Peyer's patch (tissue), 4 donors: ENCODE data around the gene SYT13.

Source experiments
- CTCF ChIP-seq, 6 experiments: fragments of 450-650 bp in 4 of 6; fragments of 200-600 bp in 2 of 6; sonication (generic) in 1 of 6; IDR thresholded peaks; one replicate each; pipeline ENCODE4 v1.5.1; 2017 to 2019; ENCODE audit warnings: antibody characterized with exemption in 6 of 6, mild to moderate bottlenecking in 3 of 6, moderate library complexity in 1 of 6
- POLR2A ChIP-seq, 2 donors: fragments of 450-650 bp; IDR thresholded peaks; one replicate each; pipeline ENCODE4 v1.5.1; 2017; ENCODE audit warnings: antibody characterized with exemption in 2 of 2, mild to moderate bottlenecking in 2 of 2, moderate library complexity in 2 of 2

GRCh38 chr11:45321031-45321595 is 35.0 kb upstream of the SYT13 start:
- TF ChIP-seq POLR2A (IDR thresholded peaks at IDR 0.05) (no peak), CTCF (IDR thresholded peaks at IDR 0.05) (no peak)
